ENCODE measurements around the gene PRDM11.

The PRDM11 gene

GRCh38 chr11:45273509-45273908 lies 127.1 kb downstream of the PRDM11 start:
- Histone ChIP-seq H3K27me3 (ENCODE audit: control insufficient read depth, insufficient read depth, low read length) (no peaks in the 10 kb centered on the region), H3K27ac (no peak overlapping the region), H3K4me1 (no peaks in the 10 kb centered on the region), H3K4me3 (ENCODE audit: low read depth, low read length) (no peak overlapping the region), H3K9ac (no peak overlapping the region), H3K9me3 (ENCODE audit: control insufficient read depth, low read length) (no peaks in the 10 kb centered on the region), H3K79me2 (no peaks in the 10 kb centered on the region), H3K4me2 (ENCODE audit: low read length) (no peak overlapping the region), H2AFZ (no peak overlapping the region), H3K36me3 (ENCODE audit: control insufficient read depth, insufficient read depth, low read length) (no peaks in the 10 kb centered on the region)
- TF ChIP-seq CTCF (IDR thresholded peaks at IDR 0.05), result no peak

- Histone ChIP-seq H3K4me3 (ENCODE audit: low read depth, low read length) (no peak overlapping the region), H3K4me2 (ENCODE audit: low read length) (no peak overlapping the region), H3K27ac (no peak overlapping the region), H2AFZ (no peak overlapping the region), H3K36me3 (ENCODE audit: control insufficient read depth, insufficient read depth, low read length) (no peaks in the 10 kb centered on the region), H3K79me2 (no peaks in the 10 kb centered on the region), H3K27me3 (ENCODE audit: control insufficient read depth, insufficient read depth, low read length) (no peaks in the 10 kb centered on the region), H3K4me1 (no peaks in the 10 kb centered on the region), H3K9me3 (ENCODE audit: control insufficient read depth, low read length) (no peaks in the 10 kb centered on the region), H3K9ac (no peak overlapping the region)
- no peak for TF ChIP-seq CTCF (IDR thresholded peaks at IDR 0.05)
Observed at GRCh38 chr11:45274206-45274605, 127.8 kb downstream of the PRDM11 start.

- Histone ChIP-seq H3K4me3 (ENCODE audit: low read depth, low read length) (no peak overlapping the region), H3K27ac (no peak overlapping the region), H3K9ac (no peak overlapping the region), H3K27me3 (ENCODE audit: control insufficient read depth, insufficient read depth, low read length) (no peaks in the 10 kb centered on the region), H3K36me3 (ENCODE audit: control insufficient read depth, insufficient read depth, low read length) (no peaks in the 10 kb centered on the region), H3K9me3 (ENCODE audit: control insufficient read depth, low read length) (no peaks in the 10 kb centered on the region), H3K4me2 (ENCODE audit: low read length) (no peak overlapping the region), H2AFZ (no peak overlapping the region), H3K79me2 (no peaks in the 10 kb centered on the region), H3K4me1 (no peaks in the 10 kb centered on the region)
- TF ChIP-seq CTCF (IDR thresholded peaks at IDR 0.05), result no peak
Observed at GRCh38 chr11:45275828-45276227, 129.4 kb downstream of the PRDM11 start.

- Histone ChIP-seq H3K36me3 (ENCODE audit: control insufficient read depth, insufficient read depth, low read length) (no peaks in the 10 kb centered on the region), H3K9me3 (ENCODE audit: control insufficient read depth, low read length) (no peaks in the 10 kb centered on the region), H3K79me2 (no peaks in the 10 kb centered on the region), H2AFZ (no peak overlapping the region), H3K9ac (no peak overlapping the region), H3K4me1 (no peaks in the 10 kb centered on the region), H3K27ac (no peak overlapping the region), H3K4me2 (ENCODE audit: low read length) (no peak overlapping the region), H3K4me3 (ENCODE audit: low read depth, low read length) (no peak overlapping the region), H3K27me3 (ENCODE audit: control insufficient read depth, insufficient read depth, low read length) (no peaks in the 10 kb centered on the region)
- no peak for TF ChIP-seq CTCF (IDR thresholded peaks at IDR 0.05)
Observed at GRCh38 chr11:45278714-45279113, 132.3 kb downstream of the PRDM11 start.

GRCh38 chr11:45279645-45280044 lies 133.2 kb downstream of the PRDM11 start:
- Histone ChIP-seq H3K79me2 (no peaks in the 10 kb centered on the region), H3K27me3 (ENCODE audit: control insufficient read depth, insufficient read depth, low read length) (no peaks in the 10 kb centered on the region), H3K9ac (no peak overlapping the region), H3K4me1 (no peaks in the 10 kb centered on the region), H3K9me3 (ENCODE audit: control insufficient read depth, low read length) (no peaks in the 10 kb centered on the region), H3K36me3 (ENCODE audit: control insufficient read depth, insufficient read depth, low read length) (no peaks in the 10 kb centered on the region), H2AFZ (no peak overlapping the region), H3K27ac (no peak overlapping the region), H3K4me2 (ENCODE audit: low read length) (no peak overlapping the region), H3K4me3 (ENCODE audit: low read depth, low read length) (no peak overlapping the region)
- no peak for TF ChIP-seq CTCF (IDR thresholded peaks at IDR 0.05)

All from parathyroid adenoma (tissue), 2 donors.